ENCODE data around the gene TAC3.

The TAC3 gene

GRCh38 chr12:57040750-57041149 is 24.4 kb upstream of the TAC3 start:
- Histone ChIP-seq H3K36me3 (no peaks in the 10 kb centered on the region), H3K27ac (no peak overlapping the region), H3K27me3 (peaks cover 0 to 5% of the 10 kb centered on the region in 2 donors), H3K4me3 (no peak overlapping the region), H3K9me3 (no peaks in the 10 kb centered on the region), H3K4me1 (no peaks in the 10 kb centered on the region)
- DNase-seq, result no peak
- no peak for TF ChIP-seq CTCF (IDR thresholded peaks at IDR 0.05)
- intact Hi-C loops (cut with DNase I; ENCODE audit: low total_unique reads), result no loop called here

- H3K27ac ChIP-seq, result no peak overlapping the region
- no peak overlapping the region for H3K4me3 ChIP-seq
- no peaks in the 10 kb centered on the region for H3K36me3 ChIP-seq
- no peak for TF ChIP-seq CTCF (IDR thresholded peaks at IDR 0.05)
- no peak for DNase-seq
- H3K4me1 ChIP-seq, result no peaks in the 10 kb centered on the region
- H3K27me3 ChIP-seq, result peaks cover 0 to 2% of the 10 kb centered on the region in 2 donors
- H3K9me3 ChIP-seq, result no peaks in the 10 kb centered on the region
- intact Hi-C loops (cut with DNase I; ENCODE audit: low total_unique reads), result no loop called here
Measured at GRCh38 chr12:57040211-57040610, 23.9 kb upstream of the TAC3 start.

- Histone ChIP-seq H3K27ac (no peak overlapping the region), H3K9me3 (no peaks in the 10 kb centered on the region), H3K27me3 (no peaks in the 10 kb centered on the region), H3K36me3 (no peaks in the 10 kb centered on the region), H3K4me3 (no peak overlapping the region), H3K4me1 (no peaks in the 10 kb centered on the region)
- DNase-seq, result no peak
- intact Hi-C loops (cut with DNase I; ENCODE audit: low total_unique reads), result no loop called here
- no peak for TF ChIP-seq CTCF (IDR thresholded peaks at IDR 0.05)
Measured at GRCh38 chr12:57039016-57039798, 22.9 kb upstream of the TAC3 start.

- no peak for DNase-seq
- no peak for TF ChIP-seq CTCF (IDR thresholded peaks at IDR 0.05)
- no peaks in the 10 kb centered on the region for H3K27me3 ChIP-seq
- no peaks in the 10 kb centered on the region for H3K36me3 ChIP-seq
- H3K4me1 ChIP-seq, result no peaks in the 10 kb centered on the region
- no peaks in the 10 kb centered on the region for H3K9me3 ChIP-seq
- intact Hi-C loops (cut with DNase I; ENCODE audit: low total_unique reads), result no loop called here
- no peak overlapping the region for H3K27ac ChIP-seq
- H3K4me3 ChIP-seq, result no peak overlapping the region
Measured at GRCh38 chr12:57037264-57037663, 20.9 kb upstream of the TAC3 start.

- H3K4me3 ChIP-seq, result no peak overlapping the region
- TF ChIP-seq CTCF (IDR thresholded peaks at IDR 0.05), result no peak
- intact Hi-C loops (cut with DNase I; ENCODE audit: low total_unique reads), result no loop called here
Measured at GRCh38 chr12:57033431-57033830, 17.1 kb upstream of the TAC3 start.

More at GRCh38 chr12:57033431-57033830, 17.1 kb upstream of the TAC3 start:
- DNase-seq, result no peak
- no peaks in the 10 kb centered on the region for H3K9me3 ChIP-seq
- no peak overlapping the region for H3K27ac ChIP-seq
- peaks cover 0 to 11% of the 10 kb centered on the region in 2 donors for H3K27me3 ChIP-seq
- no peaks in the 10 kb centered on the region for H3K4me1 ChIP-seq
- no peaks in the 10 kb centered on the region for H3K36me3 ChIP-seq

Measured in tibial artery (tissue), 4 donors.